Measurements from ENCODE around the gene PLIN3. TPM values are rescaled to one million over a fixed set of nuclear protein-coding genes. Genes with fewer than 3 reads are reported as not detected.

The PLIN3 gene
- total RNA-seq, 1 experiment from 2014 or later = 63.8 TPM

GRCh38 chr19:4830768-4831265 is 36.6 kb downstream of the PLIN3 start:
- no peak for TF ChIP-seq CTCF (IDR thresholded peaks at IDR 0.05; ENCODE audit: insufficient read depth in 1 of 2, low read depth in 1 of 2, low read length in 1 of 2, severe bottlenecking in 1 of 2, unreplicated experiment in 1 of 2)
- intact Hi-C loops (cut with micrococcal nuclease; ENCODE audit: unreplicated experiment) = no loop called here
- H3K36me3 ChIP-seq (ENCODE audit: control insufficient read depth, insufficient read depth, low read length) = no peaks in the 10 kb centered on the region

GRCh38 chr19:4830332-4830731 is 37.1 kb downstream of the PLIN3 start:
- H3K4me3 ChIP-seq (ENCODE audit: low read depth, low read length) = no peak overlapping the region

More at GRCh38 chr19:4830768-4831265, 36.6 kb downstream of the PLIN3 start:
- ChIA-PET CTCF (interaction anchor here (1.4 kb wide), 1 partner anchor 21 kb away, joined by 5 read pairs; no protein-coding TSS in a partner anchor), POLR2A (no interaction called here)
- H3K9me3 ChIP-seq = no peaks in the 10 kb centered on the region
- Mint-ChIP-seq H3K36me3 (ENCODE audit: insufficient read depth, unreplicated experiment) (peaks cover 8% of the 10 kb centered on the region), H3K9me3 (ENCODE audit: unreplicated experiment) (no peaks in the 10 kb centered on the region), H3K27me3 (ENCODE audit: insufficient read depth, unreplicated experiment) (no peaks in the 10 kb centered on the region), H3K4me1 (ENCODE audit: low read depth, unreplicated experiment) (peaks cover 10% of the 10 kb centered on the region), H3K4me3 (ENCODE audit: unreplicated experiment) (peak overlapping the region; percentile 77), H3K27ac (ENCODE audit: unreplicated experiment) (peak overlapping the region; percentile 40)
- H3K27me3 ChIP-seq (replicated peaks; ENCODE audit: control insufficient read depth, insufficient read depth, low read length) = no peaks in the 10 kb centered on the region
- TSS peak; percentile 72 for BruUV-seq (replicated peaks)
- peaks cover 6% of the 10 kb centered on the region; the same call in 1 of the 2 replicates for H3K4me1 ChIP-seq
- no peak for DNase-seq
- peak overlapping the region; percentile 82 for H3K4me3 ChIP-seq (ENCODE audit: low read depth, low read length)

GRCh38 chr19:4829001-4829712 is 38.3 kb downstream of the PLIN3 start:
- ChIA-PET CTCF (interaction anchor here (1.5 kb wide), 1 partner anchor 20 kb away, joined by 4 read pairs; no protein-coding TSS in a partner anchor), POLR2A (no interaction called here)
- BruUV-seq (replicated peaks) = no TSS peak
- intact Hi-C loops (cut with micrococcal nuclease; ENCODE audit: unreplicated experiment) = no loop called here
- Mint-ChIP-seq H3K4me3 (ENCODE audit: unreplicated experiment) (no peak overlapping the region), H3K9me3 (ENCODE audit: unreplicated experiment) (no peaks in the 10 kb centered on the region), H3K4me1 (ENCODE audit: low read depth, unreplicated experiment) (peaks cover 10% of the 10 kb centered on the region), H3K27me3 (ENCODE audit: insufficient read depth, unreplicated experiment) (no peaks in the 10 kb centered on the region), H3K27ac (ENCODE audit: unreplicated experiment) (no peak overlapping the region), H3K36me3 (ENCODE audit: insufficient read depth, unreplicated experiment) (peaks cover 8% of the 10 kb centered on the region)
- DNase-seq = no peak
- Histone ChIP-seq H3K9me3 (no peaks in the 10 kb centered on the region), H3K4me3 (ENCODE audit: low read depth, low read length) (no peak overlapping the region), H3K36me3 (ENCODE audit: control insufficient read depth, insufficient read depth, low read length) (no peaks in the 10 kb centered on the region), H3K4me1 (peaks cover 6% of the 10 kb centered on the region; the same call in 1 of the 2 replicates), H3K27me3 (replicated peaks; ENCODE audit: control insufficient read depth, insufficient read depth, low read length) (no peaks in the 10 kb centered on the region)
- TF ChIP-seq CTCF (IDR thresholded peaks at IDR 0.05; ENCODE audit: insufficient read depth in 1 of 2, low read depth in 1 of 2, low read length in 1 of 2, severe bottlenecking in 1 of 2, unreplicated experiment in 1 of 2) = no peak

More at GRCh38 chr19:4830332-4830731, 37.1 kb downstream of the PLIN3 start:
- ChIA-PET POLR2A (no interaction called here), CTCF (interaction anchor here (1.4 kb wide), 1 partner anchor 21 kb away, joined by 5 read pairs; no protein-coding TSS in a partner anchor)
- intact Hi-C loops (cut with micrococcal nuclease; ENCODE audit: unreplicated experiment) = no loop called here
- peak overlapping the region; percentile 77 for H3K4me3 Mint-ChIP-seq (ENCODE audit: unreplicated experiment)
- no peaks in the 10 kb centered on the region for H3K9me3 Mint-ChIP-seq (ENCODE audit: unreplicated experiment)
- H3K4me1 Mint-ChIP-seq (ENCODE audit: low read depth, unreplicated experiment) = peaks cover 10% of the 10 kb centered on the region
- no peaks in the 10 kb centered on the region for H3K27me3 Mint-ChIP-seq (ENCODE audit: insufficient read depth, unreplicated experiment)
- TF ChIP-seq CTCF (IDR thresholded peaks at IDR 0.05; ENCODE audit: insufficient read depth in 1 of 2, low read depth in 1 of 2, low read length in 1 of 2, severe bottlenecking in 1 of 2, unreplicated experiment in 1 of 2) = no peak
- H3K4me1 ChIP-seq = peaks cover 6% of the 10 kb centered on the region; the same call in 1 of the 2 replicates
- BruUV-seq (replicated peaks) = no TSS peak
- no peaks in the 10 kb centered on the region for H3K9me3 ChIP-seq
- peaks cover 8% of the 10 kb centered on the region for H3K36me3 Mint-ChIP-seq (ENCODE audit: insufficient read depth, unreplicated experiment)
- peak overlapping the region; percentile 40 for H3K27ac Mint-ChIP-seq (ENCODE audit: unreplicated experiment)
- no peak for DNase-seq
- H3K36me3 ChIP-seq (ENCODE audit: control insufficient read depth, insufficient read depth, low read length) = no peaks in the 10 kb centered on the region
- no peaks in the 10 kb centered on the region for H3K27me3 ChIP-seq (replicated peaks; ENCODE audit: control insufficient read depth, insufficient read depth, low read length)

Data from Caco-2 (cell line).